ENCODE results near the gene DIPK1C.

The DIPK1C gene

DNA sequence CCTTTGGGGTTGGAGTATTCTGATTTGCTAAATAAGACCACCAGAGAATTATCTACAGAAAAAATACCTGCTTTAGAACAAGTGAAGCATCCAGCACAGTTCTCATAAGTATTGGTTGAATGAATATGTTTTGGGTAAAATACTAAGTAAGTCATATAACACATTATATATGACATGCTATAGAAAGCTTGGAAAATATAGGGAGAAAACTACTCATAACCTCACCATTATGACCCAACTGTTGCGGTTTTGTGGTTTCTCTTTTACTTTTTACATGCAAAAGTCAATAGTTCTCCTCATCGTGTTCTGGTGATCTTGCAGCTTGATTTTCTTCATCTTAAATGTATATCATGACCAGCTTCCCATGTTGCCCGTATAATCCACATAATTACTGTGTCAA lies 66.2 kb downstream of the DIPK1C start:
- no peak for DNase-seq

GRCh38 chr18:74389991-74390390 lies 67.1 kb downstream of the DIPK1C start:
- no peak for DNase-seq

DNA sequence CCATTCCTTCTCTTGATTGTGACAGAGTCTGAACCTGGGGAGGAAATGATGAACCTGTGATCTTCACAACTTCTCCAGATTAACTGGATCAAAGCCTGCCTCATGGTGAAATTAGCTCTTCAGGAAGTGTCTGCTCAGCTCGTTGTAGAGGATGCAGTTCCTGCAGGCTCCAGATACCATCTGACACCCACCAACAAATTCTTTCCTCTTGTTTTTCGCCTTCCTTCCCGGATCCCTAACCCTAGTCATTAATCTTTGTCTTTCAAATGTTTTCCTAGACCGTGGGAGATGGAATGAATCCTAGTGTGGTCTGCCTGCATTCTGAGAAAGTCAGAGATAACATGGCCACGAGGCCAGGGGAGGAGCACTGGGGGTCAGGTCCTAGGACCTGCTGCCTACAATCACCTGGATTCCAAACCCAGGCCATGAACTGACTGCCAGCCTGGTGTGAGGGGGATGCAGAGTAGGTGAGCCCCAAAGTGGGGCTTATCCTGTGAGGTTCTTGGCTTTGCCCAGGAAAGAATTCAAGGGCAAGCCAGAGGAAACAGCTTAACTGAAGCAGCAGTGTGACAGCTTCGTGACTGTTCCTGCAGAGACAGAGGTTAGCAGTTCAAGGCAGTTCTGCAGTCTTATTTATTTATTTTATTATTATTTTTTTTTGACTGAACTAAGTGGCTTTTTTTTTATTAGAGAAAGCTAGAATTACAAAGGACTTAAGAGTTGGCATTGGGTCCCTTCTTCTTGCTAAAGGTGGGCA lies 67.8 kb downstream of the DIPK1C start:
- no peak for DNase-seq

DNA sequence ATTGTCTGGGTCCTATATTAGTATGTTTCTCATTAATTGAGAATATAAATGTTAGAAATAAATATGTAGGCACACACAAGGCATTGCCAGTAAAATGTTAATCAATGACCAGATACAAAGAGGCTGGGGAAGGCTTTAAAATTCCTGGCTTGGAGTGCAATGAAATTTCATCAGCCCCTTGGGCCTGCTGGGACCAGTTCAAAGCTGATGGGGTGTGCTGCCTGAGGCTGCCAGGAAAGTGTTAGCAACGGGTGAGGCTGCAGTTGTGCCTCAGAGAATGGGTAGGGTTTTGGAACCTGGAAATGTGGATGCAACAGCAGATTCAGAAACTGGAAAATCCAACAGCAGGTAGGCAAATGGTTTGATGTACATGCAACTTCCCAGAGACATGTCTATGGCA lies 68.9 kb downstream of the DIPK1C start:
- DNase-seq: no peak

GRCh38 chr18:74387383-74387782 lies 69.7 kb downstream of the DIPK1C start:
- DNase-seq: no peak
